DOHH2 (cell line): ENCODE measurements around the gene NEURL3.

ENCODE experiments used
- H3F3A ChIP-seq: fragments of 200-600 bp; sonication (generic), shearing (Covaris generic); 2 replicates; pipeline ENCODE4 v1.6.0; 2016; ENCODE audit warnings: antibody characterized with exemption, mild to moderate bottlenecking; ENCODE audit not compliant: control insufficient read depth, insufficient read depth
- H3K27ac ChIP-seq: fragments of 200-600 bp; sonication (generic); 2 replicates; pipeline ENCODE4 v1.5.1; 2014; ENCODE audit warnings: low read depth, mild to moderate bottlenecking, low read length, moderate library complexity
- H3K27me3 ChIP-seq: fragments of 200-600 bp; sonication (generic); 2 replicates; pipeline ENCODE4 v1.6.1; 2014; ENCODE audit warnings: mild to moderate bottlenecking, low read length, mixed read lengths; ENCODE audit not compliant: control insufficient read depth
- H3K36me3 ChIP-seq: fragments of 200-600 bp; sonication (generic); 2 replicates; pipeline ENCODE4 v1.6.1; 2014; ENCODE audit warnings: mild to moderate bottlenecking, low read length, moderate library complexity, mixed read lengths; ENCODE audit not compliant: control insufficient read depth
- H3K4me1 ChIP-seq: fragments of 200-600 bp; sonication (generic); 2 replicates; pipeline ENCODE4 v1.6.1; 2014; ENCODE audit warnings: mild to moderate bottlenecking, low read length, mixed read lengths; ENCODE audit not compliant: control insufficient read depth
- H3K4me2 ChIP-seq: fragments of 200-600 bp; sonication (generic); 2 replicates; pipeline ENCODE4 v1.6.0; 2014; ENCODE audit warnings: mild to moderate bottlenecking, low read length, moderate library complexity
- H3K4me3 ChIP-seq: fragments of 200-600 bp; sonication (generic); 2 replicates; pipeline ENCODE4 v1.5.1; 2014; ENCODE audit warnings: mild to moderate bottlenecking, low read length, mixed read lengths
- H3K79me2 ChIP-seq: fragments of 200-600 bp; sonication (generic); 2 replicates; pipeline ENCODE4 v1.6.1; 2014; ENCODE audit warnings: mild to moderate bottlenecking, low read length, mixed read lengths; ENCODE audit not compliant: control insufficient read depth
- H3K9me2 ChIP-seq: fragments of 200-600 bp; sonication (generic); replicated peaks from 2 replicates; pipeline ENCODE4 v1.6.1; 2014; ENCODE audit warnings: mild to moderate bottlenecking, low read length, mixed read lengths; ENCODE audit not compliant: control insufficient read depth
- H3K9me3 ChIP-seq: fragments of 200-600 bp; sonication (generic); 2 replicates; pipeline ENCODE4 v1.6.1; 2014; ENCODE audit warnings: antibody characterized with exemption, low read length, mixed read lengths; ENCODE audit not compliant: control insufficient read depth, insufficient read depth
- H4K20me1 ChIP-seq: fragments of 200-600 bp; sonication (generic); 2 replicates; pipeline ENCODE4 v1.6.0; 2014; ENCODE audit warnings: low read depth, mild to moderate bottlenecking, antibody characterized with exemption, low read length, moderate library complexity; ENCODE audit not compliant: control insufficient read depth, insufficient read depth
- CTCF ChIP-seq: fragments of 200-600 bp; sonication (generic); IDR thresholded peaks from one replicate; pipeline ENCODE4 v1.5.1; 2014; ENCODE audit warnings: antibody characterized with exemption, mild to moderate bottlenecking, low read depth, low read length; ENCODE audit not compliant: poor library complexity, severe bottlenecking
- EZH2phosphoT487 ChIP-seq: fragments of 200-600 bp; sonication (generic); IDR thresholded peaks from 2 replicates; pipeline ENCODE4 v1.6.1; 2017; ENCODE audit warnings: borderline replicate concordance, mild to moderate bottlenecking, antibody characterized with exemption, low read length, moderate library complexity, mixed read lengths

The NEURL3 gene

GRCh38 chr2:96449637-96450036 lies 55.5 kb downstream of the NEURL3 start:
- no peak for TF ChIP-seq EZH2phosphoT487
- TF ChIP-seq CTCF: no peak
- H3K4me1 ChIP-seq: no peaks in the 10 kb centered on the region
- H4K20me1 ChIP-seq: no peaks in the 10 kb centered on the region
- H3K27ac ChIP-seq: no peak overlapping the region
- no peaks in the 10 kb centered on the region for H3K36me3 ChIP-seq
- no peaks in the 10 kb centered on the region for H3K9me3 ChIP-seq
- no peaks in the 10 kb centered on the region for H3F3A ChIP-seq
- H3K4me2 ChIP-seq: no peak overlapping the region
- no peak overlapping the region for H3K4me3 ChIP-seq
- no peaks in the 10 kb centered on the region for H3K9me2 ChIP-seq
- no peaks in the 10 kb centered on the region for H3K79me2 ChIP-seq
- H3K27me3 ChIP-seq: peaks cover 4% of the 10 kb centered on the region; the same call in 1 of the 2 replicates

- Histone ChIP-seq H3K27me3 (peaks cover 4% of the 10 kb centered on the region; the same call in 1 of the 2 replicates), H3F3A (no peaks in the 10 kb centered on the region), H3K27ac (no peak overlapping the region), H3K4me1 (no peaks in the 10 kb centered on the region), H3K4me2 (no peak overlapping the region), H3K9me3 (no peaks in the 10 kb centered on the region), H3K9me2 (no peaks in the 10 kb centered on the region), H3K36me3 (no peaks in the 10 kb centered on the region), H3K79me2 (no peaks in the 10 kb centered on the region), H4K20me1 (no peaks in the 10 kb centered on the region), H3K4me3 (no peak overlapping the region)
- TF ChIP-seq CTCF (no peak), EZH2phosphoT487 (no peak)
Observed at GRCh38 chr2:96449174-96449573, 56.0 kb downstream of the NEURL3 start.

GRCh38 chr2:96447726-96448125 lies 57.4 kb downstream of the NEURL3 start:
- Histone ChIP-seq H3K27ac (no peak overlapping the region), H3K79me2 (no peaks in the 10 kb centered on the region), H3K4me2 (no peak overlapping the region), H3K4me1 (no peaks in the 10 kb centered on the region), H3K27me3 (peaks cover 4% of the 10 kb centered on the region; the same call in 1 of the 2 replicates), H3K36me3 (no peaks in the 10 kb centered on the region), H3F3A (no peaks in the 10 kb centered on the region), H3K4me3 (no peak overlapping the region), H3K9me3 (no peaks in the 10 kb centered on the region), H4K20me1 (no peaks in the 10 kb centered on the region), H3K9me2 (no peaks in the 10 kb centered on the region)
- TF ChIP-seq CTCF: no peak
- no peak for TF ChIP-seq EZH2phosphoT487
